ENCODE data around the gene SMKR1.
"Not testable (repeated sequence)": the region's sequence is repeated elsewhere in the genome, so short reads cannot be mapped to it uniquely, and the experiment has no call there.

SMKR1 gene

DNA sequence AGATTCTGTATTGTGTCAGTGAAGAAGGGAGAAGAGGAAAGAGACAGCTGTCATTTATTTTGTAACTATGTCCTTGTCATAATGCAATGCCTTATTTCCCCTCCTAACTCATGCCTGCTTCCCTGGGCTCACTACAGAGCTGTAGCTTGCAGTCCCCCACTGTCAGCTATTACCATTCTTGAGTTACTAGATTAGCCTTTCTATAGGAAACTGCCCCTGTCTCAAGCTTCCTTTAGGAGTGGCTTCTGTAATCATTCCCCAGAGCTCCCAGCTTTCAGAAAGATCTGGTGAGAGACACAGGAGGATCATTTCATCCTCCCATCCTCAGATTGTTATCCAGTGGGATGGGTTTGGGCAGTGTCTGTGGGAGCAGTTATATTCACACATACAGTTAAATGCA lies 32.4 kb upstream of the SMKR1 start:
- H3K79me2 ChIP-seq: no peaks in the 10 kb centered on the region
- H3K27me3 ChIP-seq (ENCODE audit: control insufficient read depth, insufficient read depth, low read length): no peaks in the 10 kb centered on the region
- no peak overlapping the region for H3K4me2 ChIP-seq (ENCODE audit: low read length)
- H3K4me1 ChIP-seq: no peaks in the 10 kb centered on the region
- TF ChIP-seq, protein P1, sequence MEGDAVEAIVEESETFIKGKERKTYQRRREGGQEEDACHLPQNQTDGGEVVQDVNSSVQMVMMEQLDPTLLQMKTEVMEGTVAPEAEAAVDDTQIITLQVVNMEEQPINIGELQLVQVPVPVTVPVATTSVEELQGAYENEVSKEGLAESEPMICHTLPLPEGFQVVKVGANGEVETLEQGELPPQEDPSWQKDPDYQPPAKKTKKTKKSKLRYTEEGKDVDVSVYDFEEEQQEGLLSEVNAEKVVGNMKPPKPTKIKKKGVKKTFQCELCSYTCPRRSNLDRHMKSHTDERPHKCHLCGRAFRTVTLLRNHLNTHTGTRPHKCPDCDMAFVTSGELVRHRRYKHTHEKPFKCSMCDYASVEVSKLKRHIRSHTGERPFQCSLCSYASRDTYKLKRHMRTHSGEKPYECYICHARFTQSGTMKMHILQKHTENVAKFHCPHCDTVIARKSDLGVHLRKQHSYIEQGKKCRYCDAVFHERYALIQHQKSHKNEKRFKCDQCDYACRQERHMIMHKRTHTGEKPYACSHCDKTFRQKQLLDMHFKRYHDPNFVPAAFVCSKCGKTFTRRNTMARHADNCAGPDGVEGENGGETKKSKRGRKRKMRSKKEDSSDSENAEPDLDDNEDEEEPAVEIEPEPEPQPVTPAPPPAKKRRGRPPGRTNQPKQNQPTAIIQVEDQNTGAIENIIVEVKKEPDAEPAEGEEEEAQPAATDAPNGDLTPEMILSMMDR (IDR thresholded peaks at IDR 0.05): no peak
- H2AFZ ChIP-seq: no peak overlapping the region
- no peaks in the 10 kb centered on the region for H3K9me3 ChIP-seq (ENCODE audit: control insufficient read depth, low read length)
- no peak overlapping the region for H3K4me3 ChIP-seq (ENCODE audit: low read depth, low read length)
- H3K9ac ChIP-seq: no peak overlapping the region
- H3K27ac ChIP-seq: no peak overlapping the region
- no peaks in the 10 kb centered on the region for H3K36me3 ChIP-seq (ENCODE audit: control insufficient read depth, insufficient read depth, low read length)

DNA sequence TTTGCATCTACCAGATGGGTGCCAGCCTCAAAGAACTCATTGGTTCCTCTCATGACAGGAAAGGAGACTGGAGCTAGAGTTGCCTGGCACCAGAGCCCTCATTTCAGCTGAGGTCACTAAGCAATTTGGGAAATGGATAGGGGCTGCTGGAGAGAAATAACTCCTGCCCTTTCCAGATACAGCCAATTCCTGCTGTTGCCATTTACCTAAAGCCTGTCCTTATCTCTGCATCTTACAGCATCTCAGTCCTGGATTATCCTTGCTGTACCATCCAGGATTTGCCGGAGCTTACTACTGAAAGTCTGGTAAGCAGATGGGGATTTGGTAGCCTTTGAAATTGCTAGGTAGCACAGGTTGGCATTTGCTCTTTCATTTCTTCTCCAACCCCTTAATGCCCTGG lies 31.9 kb upstream of the SMKR1 start:
- no peak overlapping the region for H3K4me2 ChIP-seq (ENCODE audit: low read length)
- H3K27ac ChIP-seq: no peak overlapping the region
- no peaks in the 10 kb centered on the region for H3K79me2 ChIP-seq
- H2AFZ ChIP-seq: no peak overlapping the region
- TF ChIP-seq, protein P1 (IDR thresholded peaks at IDR 0.05): no peak
- no peaks in the 10 kb centered on the region for H3K36me3 ChIP-seq (ENCODE audit: control insufficient read depth, insufficient read depth, low read length)
- no peaks in the 10 kb centered on the region for H3K9me3 ChIP-seq (ENCODE audit: control insufficient read depth, low read length)
- H3K27me3 ChIP-seq (ENCODE audit: control insufficient read depth, insufficient read depth, low read length): no peaks in the 10 kb centered on the region
- no peak overlapping the region for H3K4me3 ChIP-seq (ENCODE audit: low read depth, low read length)
- H3K9ac ChIP-seq: no peak overlapping the region
- no peaks in the 10 kb centered on the region for H3K4me1 ChIP-seq

GRCh38 chr7:129471402-129471827 lies 30.9 kb upstream of the SMKR1 start:
- Histone ChIP-seq H3K9me3 (ENCODE audit: control insufficient read depth, low read length) (no peaks in the 10 kb centered on the region), H3K79me2 (no peaks in the 10 kb centered on the region), H3K4me1 (no peaks in the 10 kb centered on the region), H3K4me2 (ENCODE audit: low read length) (no peak overlapping the region), H3K27me3 (ENCODE audit: control insufficient read depth, insufficient read depth, low read length) (no peaks in the 10 kb centered on the region), H3K27ac (no peak overlapping the region), H2AFZ (no peak overlapping the region), H3K9ac (no peak overlapping the region), H3K4me3 (ENCODE audit: low read depth, low read length) (no peak overlapping the region), H3K36me3 (ENCODE audit: control insufficient read depth, insufficient read depth, low read length) (no peaks in the 10 kb centered on the region)
- TF ChIP-seq, protein P1 (IDR thresholded peaks at IDR 0.05): no peak

GRCh38 chr7:129475931-129476330 lies 26.4 kb upstream of the SMKR1 start:
- not testable (repeated sequence) for H2AFZ ChIP-seq; H3K9ac ChIP-seq; H3K9me3 ChIP-seq (ENCODE audit: control insufficient read depth, low read length); H3K27me3 ChIP-seq (ENCODE audit: control insufficient read depth, insufficient read depth, low read length); H3K36me3 ChIP-seq (ENCODE audit: control insufficient read depth, insufficient read depth, low read length); H3K4me1 ChIP-seq; H3K4me3 ChIP-seq (ENCODE audit: low read depth, low read length); H3K79me2 ChIP-seq; H3K27ac ChIP-seq; H3K4me2 ChIP-seq (ENCODE audit: low read length)

- H2AFZ ChIP-seq; H3K27ac ChIP-seq; H3K9me3 ChIP-seq (ENCODE audit: control insufficient read depth, low read length); H3K4me3 ChIP-seq (ENCODE audit: low read depth, low read length); H3K9ac ChIP-seq; H3K27me3 ChIP-seq (ENCODE audit: control insufficient read depth, insufficient read depth, low read length); H3K4me1 ChIP-seq; H3K79me2 ChIP-seq; H3K4me2 ChIP-seq (ENCODE audit: low read length); H3K36me3 ChIP-seq (ENCODE audit: control insufficient read depth, insufficient read depth, low read length): not testable (repeated sequence)
These were observed 25.9 kb upstream of the SMKR1 start for GRCh38 chr7:129476398-129476797.

DNA sequence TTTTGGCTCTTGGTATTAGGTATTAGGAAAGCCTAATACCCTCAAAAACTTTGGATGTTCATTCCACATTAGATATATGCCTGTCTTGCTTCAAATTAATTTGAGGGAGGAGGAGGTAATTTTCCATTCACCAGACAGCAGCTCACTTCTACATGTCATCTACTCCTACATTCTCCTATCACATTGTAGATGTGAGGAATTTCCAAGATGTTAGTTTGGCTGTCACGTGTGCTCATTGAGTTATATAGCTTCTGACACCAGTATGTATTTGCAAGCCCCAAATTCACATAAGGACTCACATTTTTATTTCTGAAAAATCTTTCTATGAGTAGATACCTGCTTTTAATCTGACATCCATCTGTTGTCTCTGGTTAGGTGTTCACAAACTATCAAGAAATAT lies 22.5 kb upstream of the SMKR1 start:
- H3K4me3 ChIP-seq (ENCODE audit: low read depth, low read length): no peak overlapping the region
- TF ChIP-seq, protein P1 (IDR thresholded peaks at IDR 0.05): no peak
- no peaks in the 10 kb centered on the region for H3K79me2 ChIP-seq
- no peaks in the 10 kb centered on the region for H3K9me3 ChIP-seq (ENCODE audit: control insufficient read depth, low read length)
- H3K9ac ChIP-seq: no peak overlapping the region
- H3K27ac ChIP-seq: no peak overlapping the region
- H3K4me1 ChIP-seq: no peaks in the 10 kb centered on the region
- no peak overlapping the region for H3K4me2 ChIP-seq (ENCODE audit: low read length)
- H3K36me3 ChIP-seq (ENCODE audit: control insufficient read depth, insufficient read depth, low read length): no peaks in the 10 kb centered on the region
- no peak overlapping the region for H2AFZ ChIP-seq
- H3K27me3 ChIP-seq (ENCODE audit: control insufficient read depth, insufficient read depth, low read length): no peaks in the 10 kb centered on the region

All from parathyroid adenoma (tissue), 2 donors.